Thyroid gland (tissue), 4 donors: Measurements from ENCODE around the gene ZBTB16. TPM values are rescaled to one million over a fixed set of nuclear protein-coding genes. Genes with fewer than 3 reads are reported as not detected.
A peak's percentile ranks its signal among the peaks of the same experiment; 100 is the strongest.

Source experiments
- DNase-seq, 2 donors: peaks; one replicate each; pipeline ENCODE4 v3.0.0-alpha.2; 2019
- H3K27ac ChIP-seq, 3 donors: fragments of 200-600 bp; sonication (generic); 1 replicate in 2 of 3; 2 replicates in 1 of 3; pipeline ENCODE4 v1.5.1; 2016 to 2019; ENCODE audit warnings: mild to moderate bottlenecking in 1 of 3, moderate library complexity in 1 of 3
- H3K27me3 ChIP-seq: fragments of 200-600 bp; sonication (generic); one replicate; pipeline ENCODE4 v1.5.1; 2019
- H3K36me3 ChIP-seq, 2 donors: fragments of 200-600 bp; sonication (generic); one replicate each; pipeline ENCODE4 v1.5.1; 2016 to 2019
- H3K4me1 ChIP-seq, 2 donors: fragments of 200-600 bp; sonication (generic); one replicate each; pipeline ENCODE4 v1.5.1; 2017 to 2019
- H3K4me3 ChIP-seq, 3 donors: fragments of 200-600 bp; sonication (generic); replicated peaks in 1 of 3; 1 replicate in 2 of 3; 2 replicates in 1 of 3; pipeline ENCODE4 v1.5.1; 2016; ENCODE audit warnings: mild to moderate bottlenecking in 1 of 3
- H3K9me3 ChIP-seq: fragments of 200-600 bp; sonication (generic); one replicate; pipeline ENCODE4 v1.5.1; 2017
- POLR2A ChIP-seq, 2 donors: fragments of 450-650 bp; IDR thresholded peaks; one replicate each; pipeline ENCODE4 v1.6.1; 2017; ENCODE audit warnings: antibody characterized with exemption in 2 of 2, mild to moderate bottlenecking in 2 of 2, moderate library complexity in 1 of 2
- WGBS, 2 donors: methylation state at CpG; one replicate each; pipeline ENCODE4 v1.1.5; 2017; 5-methylcytosine and 5-hydroxymethylcytosine counted together
- intact Hi-C: fragments of 100-400 bp; cut with DNase I; formaldehyde crosslinking; loops from one replicate; pipeline ENCODE4 v1.15.1; 2023
- total RNA-seq, 4 donors: library from RNA; depleted of rRNA; stranded (reverse); fragments of >200 nt; gene quantifications; one replicate each; pipeline ENCODE4 v1.2.3, GENCODE V29; 2016
- TF ChIP-seq, protein P1 (sequence below), 6 experiments: fragments of 200-600 bp in 3 of 6; fragments of 450-650 bp in 3 of 6; sonication (generic) in 3 of 6; IDR thresholded peaks; one replicate each; pipeline ENCODE4 v1.5.1; 2016 to 2019; ENCODE audit warnings: antibody characterized with exemption in 6 of 6, mild to moderate bottlenecking in 2 of 6, inconsistent platforms in 1 of 6, moderate library complexity in 1 of 6

Gene ZBTB16
- total RNA-seq, 4 donors from 2014 or later, result 157 to 385 (median 177) TPM

DNA sequence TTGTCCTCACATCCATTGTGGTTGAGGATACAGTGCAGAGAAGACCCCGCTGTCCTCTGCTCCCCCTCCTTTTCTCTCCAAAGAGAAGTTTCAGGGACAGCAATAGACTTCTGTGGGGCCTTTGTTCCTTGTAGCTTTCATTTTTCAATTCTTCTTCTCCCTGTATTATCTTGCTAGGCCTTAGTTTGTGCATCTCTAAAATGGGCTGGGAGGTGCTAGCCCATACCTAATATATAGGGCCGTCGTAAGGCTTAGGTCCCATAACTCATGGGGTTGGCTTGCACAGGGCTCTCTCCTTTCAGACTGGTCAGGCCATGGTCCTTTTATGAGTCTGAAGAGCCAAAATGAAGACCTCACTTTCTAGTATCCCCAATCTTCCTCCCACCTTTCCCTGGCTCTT is 33.0 kb downstream of the ZBTB16 start:
- H3K4me3 ChIP-seq, result no peak overlapping the region
- intact Hi-C loops, result no loop called here
- H3K9me3 ChIP-seq, result no peaks in the 10 kb centered on the region
- H3K4me1 ChIP-seq, result peaks cover 92 to 95% of the 10 kb centered on the region in 2 donors
- H3K27ac ChIP-seq, result peak overlapping the region; percentile 57 to 97 (median 97)
- TF ChIP-seq, protein P1, sequence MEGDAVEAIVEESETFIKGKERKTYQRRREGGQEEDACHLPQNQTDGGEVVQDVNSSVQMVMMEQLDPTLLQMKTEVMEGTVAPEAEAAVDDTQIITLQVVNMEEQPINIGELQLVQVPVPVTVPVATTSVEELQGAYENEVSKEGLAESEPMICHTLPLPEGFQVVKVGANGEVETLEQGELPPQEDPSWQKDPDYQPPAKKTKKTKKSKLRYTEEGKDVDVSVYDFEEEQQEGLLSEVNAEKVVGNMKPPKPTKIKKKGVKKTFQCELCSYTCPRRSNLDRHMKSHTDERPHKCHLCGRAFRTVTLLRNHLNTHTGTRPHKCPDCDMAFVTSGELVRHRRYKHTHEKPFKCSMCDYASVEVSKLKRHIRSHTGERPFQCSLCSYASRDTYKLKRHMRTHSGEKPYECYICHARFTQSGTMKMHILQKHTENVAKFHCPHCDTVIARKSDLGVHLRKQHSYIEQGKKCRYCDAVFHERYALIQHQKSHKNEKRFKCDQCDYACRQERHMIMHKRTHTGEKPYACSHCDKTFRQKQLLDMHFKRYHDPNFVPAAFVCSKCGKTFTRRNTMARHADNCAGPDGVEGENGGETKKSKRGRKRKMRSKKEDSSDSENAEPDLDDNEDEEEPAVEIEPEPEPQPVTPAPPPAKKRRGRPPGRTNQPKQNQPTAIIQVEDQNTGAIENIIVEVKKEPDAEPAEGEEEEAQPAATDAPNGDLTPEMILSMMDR (IDR thresholded peaks at IDR 0.05), result no peak
- TF ChIP-seq POLR2A (IDR thresholded peaks at IDR 0.05), result no peak
- no peaks in the 10 kb centered on the region for H3K27me3 ChIP-seq
- WGBS, 2 donors, result 85 to 95% methylated on average over 3 of the region's 3 CpGs
- no peak for DNase-seq
- peaks cover 0 to 5% of the 10 kb centered on the region in 2 donors for H3K36me3 ChIP-seq

DNA sequence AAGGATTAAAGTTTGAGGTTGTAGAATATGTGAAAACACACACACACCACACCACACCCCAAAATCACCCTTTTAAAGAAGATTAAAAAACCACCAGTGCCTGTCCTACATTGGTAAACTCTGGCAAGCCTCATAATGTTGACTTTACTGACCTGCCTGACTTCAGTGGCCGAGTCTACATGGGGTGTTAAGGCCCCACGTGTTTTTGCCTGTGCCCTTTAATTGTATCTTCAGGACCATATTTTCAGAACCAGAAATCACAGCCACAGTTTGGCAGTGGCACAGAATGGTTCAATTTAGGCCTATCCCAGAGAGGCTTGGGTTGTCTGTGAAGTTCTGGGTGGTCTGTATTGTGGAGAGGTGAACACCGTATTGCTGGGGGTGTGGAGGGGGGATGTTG is 33.4 kb downstream of the ZBTB16 start:
- peak in 1 of 2 donors; percentile 52 for DNase-seq
- Histone ChIP-seq H3K4me1 (peaks cover 92 to 95% of the 10 kb centered on the region in 2 donors), H3K4me3 (no peak overlapping the region), H3K36me3 (peaks cover 0 to 5% of the 10 kb centered on the region in 2 donors), H3K9me3 (no peaks in the 10 kb centered on the region), H3K27ac (peak overlapping the region; percentile 45 to 97 (median 97)), H3K27me3 (no peaks in the 10 kb centered on the region)
- intact Hi-C loops, result no loop called here
- TF ChIP-seq, protein P1 (IDR thresholded peaks at IDR 0.05), result no peak
- TF ChIP-seq POLR2A (IDR thresholded peaks at IDR 0.05), result no peak
- WGBS, 2 donors, result 45 to 52% methylated on average over 3 of the region's 3 CpGs

DNA sequence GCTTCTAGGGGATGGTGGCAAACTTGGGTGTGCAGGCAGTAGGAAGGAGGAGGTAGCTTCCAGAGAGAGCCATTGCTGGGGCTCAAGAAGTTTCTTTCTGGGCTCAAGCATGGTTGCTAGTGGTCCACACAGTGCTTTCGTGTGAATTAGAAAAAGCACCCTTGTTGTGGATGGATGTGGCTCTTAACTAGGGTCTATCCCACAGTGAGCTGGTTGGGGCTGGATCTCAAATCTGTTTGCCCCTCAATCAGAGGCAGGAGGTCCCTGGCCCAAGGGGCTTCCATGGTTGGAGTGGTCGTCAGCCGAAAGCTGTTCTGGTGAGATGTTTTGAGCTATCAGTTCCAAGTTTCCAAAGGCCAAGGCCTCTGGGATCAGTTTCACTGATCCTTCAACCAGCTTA is 35.0 kb downstream of the ZBTB16 start:
- peaks cover 0 to 5% of the 10 kb centered on the region in 2 donors for H3K36me3 ChIP-seq
- peak overlapping the region in 2 of 3 donors; percentile 33 to 97 for H3K27ac ChIP-seq
- no peaks in the 10 kb centered on the region for H3K27me3 ChIP-seq
- H3K4me1 ChIP-seq, result peaks cover 92 to 93% of the 10 kb centered on the region in 2 donors
- no peak for DNase-seq
- intact Hi-C loops, result no loop called here
- no peaks in the 10 kb centered on the region for H3K9me3 ChIP-seq
- TF ChIP-seq, protein P1 (IDR thresholded peaks at IDR 0.05), result no peak
- no peak for TF ChIP-seq POLR2A (IDR thresholded peaks at IDR 0.05)
- no peak overlapping the region for H3K4me3 ChIP-seq
- 97 to 100% methylated on average over 2 to 3 of the region's 3 CpGs for WGBS, 2 donors

DNA sequence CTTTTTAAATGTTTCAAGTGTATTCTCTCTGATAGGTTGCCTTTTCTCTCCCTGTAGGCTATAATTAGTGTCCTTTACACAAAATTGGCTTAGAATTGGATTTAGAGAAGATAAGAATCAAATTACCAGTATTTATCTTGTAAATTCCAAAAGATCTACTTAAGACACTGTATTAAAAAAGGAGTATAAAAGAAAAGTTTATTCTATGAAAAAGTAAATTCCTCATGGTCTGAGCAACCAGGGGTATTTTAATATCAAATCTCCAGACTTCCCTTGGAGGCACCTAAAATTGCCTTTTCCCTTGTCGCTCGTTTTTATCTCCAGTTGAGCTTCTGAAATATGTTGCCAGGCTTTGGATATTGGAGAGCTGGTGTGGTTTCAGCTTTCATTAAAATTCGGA is 36.4 kb downstream of the ZBTB16 start:
- DNase-seq, result no peak
- 61 to 65% methylated on average over 3 of the region's 3 CpGs for whole genome bisulfite sequencing, 2 donors
- no peaks in the 10 kb centered on the region for H3K27me3 ChIP-seq
- intact Hi-C loops, result no loop called here
- H3K9me3 ChIP-seq, result no peaks in the 10 kb centered on the region
- H3K4me1 ChIP-seq, result peaks cover 90 to 92% of the 10 kb centered on the region in 2 donors
- H3K36me3 ChIP-seq, result peaks cover 0 to 5% of the 10 kb centered on the region in 2 donors
- no peak for TF ChIP-seq POLR2A (IDR thresholded peaks at IDR 0.05)
- TF ChIP-seq, protein P1 (IDR thresholded peaks at IDR 0.05), result no peak
- no peak overlapping the region for H3K4me3 ChIP-seq
- peak overlapping the region in 2 of 3 donors; percentile 82 to 90 for H3K27ac ChIP-seq

DNA sequence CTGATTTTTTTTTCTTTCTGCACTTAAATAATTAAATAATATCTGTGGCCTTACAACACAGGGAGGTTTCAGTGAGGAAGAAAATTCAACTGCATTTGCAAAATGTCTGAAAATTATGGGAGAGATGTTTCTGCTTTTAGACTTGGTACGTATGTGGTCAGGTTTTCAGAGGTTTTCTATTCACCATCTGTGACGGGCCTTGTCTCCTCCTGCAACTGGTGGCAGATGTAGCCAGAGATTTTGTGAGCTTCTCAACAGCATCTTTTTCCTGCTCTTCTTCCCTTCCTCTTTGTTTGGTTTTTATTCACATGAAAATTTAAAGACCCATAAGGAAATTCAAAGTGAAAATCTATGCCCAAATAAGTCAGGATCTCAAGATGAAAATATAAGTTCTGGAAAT is 38.3 kb downstream of the ZBTB16 start:
- DNase-seq, result no peak
- Histone ChIP-seq H3K9me3 (no peaks in the 10 kb centered on the region), H3K27me3 (no peaks in the 10 kb centered on the region), H3K27ac (peak overlapping the region; percentile 49 to 90 (median 82)), H3K4me3 (no peak overlapping the region), H3K4me1 (peaks cover 90 to 92% of the 10 kb centered on the region in 2 donors), H3K36me3 (peaks cover 0 to 5% of the 10 kb centered on the region in 2 donors)
- WGBS, 2 donors, result 91 to 97% methylated on average over 2 of the region's 2 CpGs
- TF ChIP-seq POLR2A (IDR thresholded peaks at IDR 0.05), result no peak
- TF ChIP-seq, protein P1 (IDR thresholded peaks at IDR 0.05), result no peak
- intact Hi-C loops, result no loop called here
